ENCODE results near the gene CST4. TPM values are rescaled to one million over a fixed set of nuclear protein-coding genes. Genes with fewer than 3 reads are reported as not detected.

CST4 gene
- total RNA-seq, 3 donors from 2014 or later (not counting 1 experiment from before 2014, with no cell fraction given), result not detected

DNA sequence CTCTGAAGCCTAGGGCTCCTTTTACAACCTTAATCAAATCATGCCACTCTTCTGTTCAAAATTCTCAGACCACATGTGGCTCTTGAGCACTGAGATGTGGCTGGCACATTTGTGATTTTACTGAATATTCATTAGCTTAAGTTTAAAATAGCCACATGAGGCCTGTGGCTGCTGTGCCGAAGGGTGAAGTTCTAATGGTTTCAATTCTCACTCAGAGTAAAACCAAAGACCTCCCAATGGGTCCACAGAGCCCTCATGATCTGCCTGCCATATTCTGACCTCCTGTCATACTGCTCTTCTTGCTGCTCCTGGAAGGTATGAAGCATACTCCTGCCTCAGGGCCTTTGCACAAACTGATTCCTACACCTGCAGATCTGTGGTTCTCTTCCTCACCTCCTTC lies 43.3 kb downstream of the CST4 start:
- H3K27ac Mint-ChIP-seq, result no peak overlapping the region
- Histone ChIP-seq H3K36me3 (ENCODE audit: control insufficient read depth, insufficient read depth, low read length) (no peaks in the 10 kb centered on the region), H3K9me3 (ENCODE audit: control insufficient read depth, insufficient read depth, low read length) (no peaks in the 10 kb centered on the region), H3K4me1 (ENCODE audit: control insufficient read depth, insufficient read depth, low read length) (peaks cover 7% of the 10 kb centered on the region), H3K4me3 (ENCODE audit: low read length) (no peak overlapping the region), H3K27ac (ENCODE audit: low read length) (no peak overlapping the region), H3K27me3 (ENCODE audit: control insufficient read depth, insufficient read depth, low read length) (no peaks in the 10 kb centered on the region)
- H3K36me3 Mint-ChIP-seq, result no peaks in the 10 kb centered on the region
- no peaks in the 10 kb centered on the region for H3K9me3 Mint-ChIP-seq
- DNase-seq (no peak), ATAC-seq (no peak)
- no peak overlapping the region for H3K4me3 Mint-ChIP-seq
- intact Hi-C loops (cut with micrococcal nuclease), result no loop called here
- WGBS (ENCODE audit: insufficient coverage), result 48% methylated on average over 1 of the region's 1 CpG
- H3K4me1 Mint-ChIP-seq, result no peaks in the 10 kb centered on the region
- H3K27me3 Mint-ChIP-seq (ENCODE audit: low read depth in 2 of 2), result peaks cover 0 to 5% of the 10 kb centered on the region in 2 donors
- TF ChIP-seq, protein P1, sequence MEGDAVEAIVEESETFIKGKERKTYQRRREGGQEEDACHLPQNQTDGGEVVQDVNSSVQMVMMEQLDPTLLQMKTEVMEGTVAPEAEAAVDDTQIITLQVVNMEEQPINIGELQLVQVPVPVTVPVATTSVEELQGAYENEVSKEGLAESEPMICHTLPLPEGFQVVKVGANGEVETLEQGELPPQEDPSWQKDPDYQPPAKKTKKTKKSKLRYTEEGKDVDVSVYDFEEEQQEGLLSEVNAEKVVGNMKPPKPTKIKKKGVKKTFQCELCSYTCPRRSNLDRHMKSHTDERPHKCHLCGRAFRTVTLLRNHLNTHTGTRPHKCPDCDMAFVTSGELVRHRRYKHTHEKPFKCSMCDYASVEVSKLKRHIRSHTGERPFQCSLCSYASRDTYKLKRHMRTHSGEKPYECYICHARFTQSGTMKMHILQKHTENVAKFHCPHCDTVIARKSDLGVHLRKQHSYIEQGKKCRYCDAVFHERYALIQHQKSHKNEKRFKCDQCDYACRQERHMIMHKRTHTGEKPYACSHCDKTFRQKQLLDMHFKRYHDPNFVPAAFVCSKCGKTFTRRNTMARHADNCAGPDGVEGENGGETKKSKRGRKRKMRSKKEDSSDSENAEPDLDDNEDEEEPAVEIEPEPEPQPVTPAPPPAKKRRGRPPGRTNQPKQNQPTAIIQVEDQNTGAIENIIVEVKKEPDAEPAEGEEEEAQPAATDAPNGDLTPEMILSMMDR (IDR thresholded peaks at IDR 0.05), result no peak

DNA sequence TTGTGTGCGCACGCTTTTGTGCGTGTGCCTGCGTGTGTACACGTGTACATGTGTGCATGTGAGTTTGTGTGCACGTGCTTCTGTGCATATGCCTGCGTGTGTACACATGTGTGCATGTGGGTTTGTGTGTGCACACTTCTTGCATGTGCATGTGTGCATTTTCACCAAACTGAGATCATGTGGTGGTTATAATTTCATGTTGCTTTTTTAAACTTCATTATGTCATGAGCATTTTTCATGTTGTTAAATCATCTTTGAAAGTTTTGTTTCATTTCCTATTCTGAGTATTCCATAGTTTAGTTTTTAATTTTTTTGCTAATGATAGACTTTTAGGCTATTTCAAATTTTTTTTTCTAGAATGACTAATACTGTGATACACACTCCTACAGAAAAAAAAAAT lies 44.7 kb downstream of the CST4 start:
- H3K27ac Mint-ChIP-seq, result no peak overlapping the region
- TF ChIP-seq, protein P1 (IDR thresholded peaks at IDR 0.05), result no peak

DNA sequence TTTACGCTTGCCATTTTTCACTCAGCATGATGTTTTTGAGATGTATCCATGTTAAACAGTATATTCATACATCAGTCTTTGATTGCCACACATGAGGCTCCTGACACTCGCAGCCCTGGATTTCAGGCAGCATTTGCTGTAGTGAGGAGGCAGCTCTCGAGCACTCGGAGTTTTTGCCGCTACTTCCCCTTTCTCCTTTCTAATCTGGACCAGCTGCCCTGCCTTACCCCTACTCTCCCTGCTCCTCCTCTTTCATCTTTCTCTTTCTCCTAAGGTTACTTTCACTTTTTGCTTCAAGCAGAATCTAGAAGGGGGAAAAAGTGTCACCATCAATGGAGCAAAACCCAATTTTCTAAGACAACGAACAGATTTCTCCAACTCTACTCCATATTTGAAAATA lies 45.2 kb downstream of the CST4 start:
- Histone ChIP-seq H3K4me3 (ENCODE audit: low read length) (no peak overlapping the region), H3K27me3 (ENCODE audit: control insufficient read depth, insufficient read depth, low read length) (no peaks in the 10 kb centered on the region), H3K4me1 (ENCODE audit: control insufficient read depth, insufficient read depth, low read length) (peaks cover 8% of the 10 kb centered on the region), H3K27ac (ENCODE audit: low read length) (no peak overlapping the region), H3K9me3 (ENCODE audit: control insufficient read depth, insufficient read depth, low read length) (no peaks in the 10 kb centered on the region), H3K36me3 (ENCODE audit: control insufficient read depth, insufficient read depth, low read length) (no peaks in the 10 kb centered on the region)
- no peaks in the 10 kb centered on the region for H3K36me3 Mint-ChIP-seq
- WGBS (ENCODE audit: insufficient coverage), result 23% methylated on average over 4 of the region's 6 CpGs
- H3K9me3 Mint-ChIP-seq, result no peaks in the 10 kb centered on the region
- peaks cover 0 to 5% of the 10 kb centered on the region in 2 donors for H3K27me3 Mint-ChIP-seq (ENCODE audit: low read depth in 2 of 2)
- intact Hi-C loops (cut with micrococcal nuclease), result no loop called here
- no peak overlapping the region for H3K4me3 Mint-ChIP-seq
- H3K27ac Mint-ChIP-seq, result no peak overlapping the region
- no peak for DNase-seq
- H3K4me1 Mint-ChIP-seq, result peaks cover 0 to 6% of the 10 kb centered on the region in 2 donors
- ATAC-seq, result no peak
- TF ChIP-seq, protein P1 (IDR thresholded peaks at IDR 0.05), result no peak

More for the DNA sequence above, 44.7 kb downstream of the CST4 start:
- intact Hi-C loops (cut with micrococcal nuclease), result no loop called here
- H3K27me3 Mint-ChIP-seq (ENCODE audit: low read depth in 2 of 2), result peaks cover 0 to 5% of the 10 kb centered on the region in 2 donors
- Histone ChIP-seq H3K9me3 (ENCODE audit: control insufficient read depth, insufficient read depth, low read length) (no peaks in the 10 kb centered on the region), H3K36me3 (ENCODE audit: control insufficient read depth, insufficient read depth, low read length) (no peaks in the 10 kb centered on the region), H3K27me3 (ENCODE audit: control insufficient read depth, insufficient read depth, low read length) (no peaks in the 10 kb centered on the region), H3K27ac (ENCODE audit: low read length) (no peak overlapping the region), H3K4me3 (ENCODE audit: low read length) (no peak overlapping the region), H3K4me1 (ENCODE audit: control insufficient read depth, insufficient read depth, low read length) (peaks cover 8% of the 10 kb centered on the region)
- H3K4me1 Mint-ChIP-seq, result peaks cover 0 to 6% of the 10 kb centered on the region in 2 donors
- H3K4me3 Mint-ChIP-seq, result no peak overlapping the region
- H3K9me3 Mint-ChIP-seq, result no peaks in the 10 kb centered on the region
- 95% methylated on average over 7 of the region's 7 CpGs for WGBS (ENCODE audit: insufficient coverage)
- H3K36me3 Mint-ChIP-seq, result no peaks in the 10 kb centered on the region
- ATAC-seq (no peak), DNase-seq (no peak)

Measured in natural killer cell (primary cell).